NOMO-1 treated with DMSO at 0.1 percent for 48 hours (cell line): ENCODE results near the gene PIK3C2A.
"Not testable (repeated sequence)": the region's sequence is repeated elsewhere in the genome, so short reads cannot be mapped to it uniquely, and the experiment has no call there.

Source experiments
- DNase-seq: peaks from one replicate; lab custom pipeline; 2025; ENCODE audit not compliant: unreplicated experiment; lab: John Stamatoyannopoulos, UW

Gene PIK3C2A

GRCh38 chr11:17207317-17208256, at the start of gene PIK3C2A:
TSS of gene PIK3C2A (minus strand) at chr11:17207986. CDS start at chr11:17169741, 38,245 bp downstream.
- DNase-seq = peak; percentile 94

- no peak for DNase-seq
These were observed 49.4 kb upstream of the PIK3C2A start for GRCh38 chr11:17257196-17257595.

GRCh38 chr11:17256512-17256911, 48.7 kb upstream of the PIK3C2A start:
- peak; percentile 20 for DNase-seq

GRCh38 chr11:17252704-17253103, 44.9 kb upstream of the PIK3C2A start:
- DNase-seq = no peak

- no peak for DNase-seq
These were observed 43.0 kb upstream of the PIK3C2A start for GRCh38 chr11:17250561-17251350.

GRCh38 chr11:17244046-17244445, 36.3 kb upstream of the PIK3C2A start:
- DNase-seq = peak; percentile 76

GRCh38 chr11:17242954-17243353, 35.2 kb upstream of the PIK3C2A start:
- DNase-seq = not testable (repeated sequence)

- no peak for DNase-seq
These were observed 33.0 kb upstream of the PIK3C2A start for GRCh38 chr11:17240780-17241179.

- not testable (repeated sequence) for DNase-seq
These were observed 32.1 kb upstream of the PIK3C2A start for GRCh38 chr11:17239927-17240326.

- DNase-seq = no peak
These were observed 30.6 kb upstream of the PIK3C2A start for GRCh38 chr11:17238377-17238776.

GRCh38 chr11:17233101-17233500, 25.3 kb upstream of the PIK3C2A start:
- DNase-seq = no peak

GRCh38 chr11:17230867-17231851, 23.4 kb upstream of the PIK3C2A start:
- peak; percentile 82 for DNase-seq

- DNase-seq = no peak
These were observed 21.8 kb upstream of the PIK3C2A start for GRCh38 chr11:17229481-17230152.

- not testable (repeated sequence) for DNase-seq
These were observed 20.6 kb upstream of the PIK3C2A start for GRCh38 chr11:17228186-17228925.

- DNase-seq = no peak
These were observed 16.9 kb upstream of the PIK3C2A start for GRCh38 chr11:17224727-17225126.

GRCh38 chr11:17221968-17222367, 14.2 kb upstream of the PIK3C2A start:
- DNase-seq = peak; percentile 79

GRCh38 chr11:17219016-17219415, 11.2 kb upstream of the PIK3C2A start:
- no peak for DNase-seq

- DNase-seq = no peak
These were observed 10.6 kb upstream of the PIK3C2A start for GRCh38 chr11:17218403-17218802.

- no peak for DNase-seq
These were observed 9.6 kb upstream of the PIK3C2A start for GRCh38 chr11:17217401-17217800.
